Measurements from ENCODE around the gene USP2.

USP2 gene, protein sequence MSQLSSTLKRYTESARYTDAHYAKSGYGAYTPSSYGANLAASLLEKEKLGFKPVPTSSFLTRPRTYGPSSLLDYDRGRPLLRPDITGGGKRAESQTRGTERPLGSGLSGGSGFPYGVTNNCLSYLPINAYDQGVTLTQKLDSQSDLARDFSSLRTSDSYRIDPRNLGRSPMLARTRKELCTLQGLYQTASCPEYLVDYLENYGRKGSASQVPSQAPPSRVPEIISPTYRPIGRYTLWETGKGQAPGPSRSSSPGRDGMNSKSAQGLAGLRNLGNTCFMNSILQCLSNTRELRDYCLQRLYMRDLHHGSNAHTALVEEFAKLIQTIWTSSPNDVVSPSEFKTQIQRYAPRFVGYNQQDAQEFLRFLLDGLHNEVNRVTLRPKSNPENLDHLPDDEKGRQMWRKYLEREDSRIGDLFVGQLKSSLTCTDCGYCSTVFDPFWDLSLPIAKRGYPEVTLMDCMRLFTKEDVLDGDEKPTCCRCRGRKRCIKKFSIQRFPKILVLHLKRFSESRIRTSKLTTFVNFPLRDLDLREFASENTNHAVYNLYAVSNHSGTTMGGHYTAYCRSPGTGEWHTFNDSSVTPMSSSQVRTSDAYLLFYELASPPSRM

DNA sequence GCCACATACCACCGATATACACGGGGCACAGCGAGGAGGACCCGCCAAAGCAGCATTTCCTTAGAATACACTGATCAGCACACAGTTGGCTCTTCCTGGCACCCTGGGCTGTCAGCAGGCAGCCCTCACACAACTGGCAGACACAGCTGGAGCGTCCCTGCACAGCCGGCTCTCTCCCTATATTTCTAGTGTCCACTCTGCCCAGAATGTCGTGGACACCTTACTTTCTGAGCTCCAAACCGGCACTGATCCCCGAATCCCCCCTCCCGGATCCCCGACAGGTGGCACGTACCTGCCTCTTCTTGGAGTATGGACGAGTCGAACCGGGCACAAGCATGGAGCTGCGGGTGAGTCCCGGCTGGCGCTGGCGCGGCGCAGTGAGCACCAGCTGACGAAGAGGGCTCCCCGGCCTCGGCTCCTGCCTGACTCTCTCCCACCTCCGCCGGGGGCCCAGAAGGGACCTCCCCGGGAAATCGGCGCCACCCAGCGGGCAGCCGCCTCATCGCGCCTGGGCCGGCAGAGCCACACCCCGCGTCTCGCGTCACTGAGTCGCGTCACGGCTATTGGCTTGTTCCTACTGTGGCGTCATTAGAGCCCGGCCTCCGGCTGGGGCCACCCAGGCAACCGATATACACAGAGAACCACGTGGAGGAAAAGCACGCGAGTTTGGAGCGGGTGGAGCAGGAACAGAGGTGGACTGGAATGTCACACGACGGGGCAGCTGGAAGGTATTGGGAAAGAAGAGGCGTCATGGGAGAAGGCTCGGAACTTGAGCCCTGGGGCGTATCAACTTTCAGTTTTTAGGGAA lies at the start of gene USP2:
USP2 (minus strand) TSS at position 510 of the 808 bp plus-strand sequence. CDS start 8,210 bp downstream, outside the sequence.
- TF ChIP-seq, protein P1, sequence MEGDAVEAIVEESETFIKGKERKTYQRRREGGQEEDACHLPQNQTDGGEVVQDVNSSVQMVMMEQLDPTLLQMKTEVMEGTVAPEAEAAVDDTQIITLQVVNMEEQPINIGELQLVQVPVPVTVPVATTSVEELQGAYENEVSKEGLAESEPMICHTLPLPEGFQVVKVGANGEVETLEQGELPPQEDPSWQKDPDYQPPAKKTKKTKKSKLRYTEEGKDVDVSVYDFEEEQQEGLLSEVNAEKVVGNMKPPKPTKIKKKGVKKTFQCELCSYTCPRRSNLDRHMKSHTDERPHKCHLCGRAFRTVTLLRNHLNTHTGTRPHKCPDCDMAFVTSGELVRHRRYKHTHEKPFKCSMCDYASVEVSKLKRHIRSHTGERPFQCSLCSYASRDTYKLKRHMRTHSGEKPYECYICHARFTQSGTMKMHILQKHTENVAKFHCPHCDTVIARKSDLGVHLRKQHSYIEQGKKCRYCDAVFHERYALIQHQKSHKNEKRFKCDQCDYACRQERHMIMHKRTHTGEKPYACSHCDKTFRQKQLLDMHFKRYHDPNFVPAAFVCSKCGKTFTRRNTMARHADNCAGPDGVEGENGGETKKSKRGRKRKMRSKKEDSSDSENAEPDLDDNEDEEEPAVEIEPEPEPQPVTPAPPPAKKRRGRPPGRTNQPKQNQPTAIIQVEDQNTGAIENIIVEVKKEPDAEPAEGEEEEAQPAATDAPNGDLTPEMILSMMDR (IDR thresholded peaks at IDR 0.05; ENCODE audit: low read length, missing control alignments): peak; percentile 65
- H3K4me3 ChIP-seq (replicated peaks; ENCODE audit: low read depth, low read length): peak within 1 kb of the TSS; percentile 58
- DNase-seq (ENCODE audit: low read depth): peak; percentile 96

DNA sequence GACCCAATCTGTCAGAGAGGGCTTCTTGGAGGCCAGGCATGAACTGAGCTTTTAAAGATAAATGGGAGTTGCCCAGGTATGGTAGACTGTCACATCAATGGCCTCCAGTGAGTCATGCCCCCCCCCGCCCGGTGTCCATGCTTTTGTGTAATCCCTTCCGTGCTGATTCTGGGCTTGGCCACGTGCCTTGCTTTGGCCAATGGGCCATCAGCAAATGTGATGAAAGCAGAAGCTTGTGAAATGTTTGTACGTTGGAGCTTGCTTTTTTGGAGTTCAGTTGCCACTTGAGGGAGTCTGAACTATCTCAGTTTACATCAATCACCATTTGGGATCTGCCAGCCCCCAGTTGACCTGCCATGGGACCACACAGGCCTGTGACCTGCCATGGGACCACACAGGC lies 45.8 kb upstream of the USP2 start:
- TF ChIP-seq, protein P1 (IDR thresholded peaks at IDR 0.05; ENCODE audit: low read length, missing control alignments): no peak
- no peak overlapping the region for H3K4me3 ChIP-seq (replicated peaks; ENCODE audit: low read depth, low read length)
- peak; percentile 29 for DNase-seq (ENCODE audit: low read depth)

DNA sequence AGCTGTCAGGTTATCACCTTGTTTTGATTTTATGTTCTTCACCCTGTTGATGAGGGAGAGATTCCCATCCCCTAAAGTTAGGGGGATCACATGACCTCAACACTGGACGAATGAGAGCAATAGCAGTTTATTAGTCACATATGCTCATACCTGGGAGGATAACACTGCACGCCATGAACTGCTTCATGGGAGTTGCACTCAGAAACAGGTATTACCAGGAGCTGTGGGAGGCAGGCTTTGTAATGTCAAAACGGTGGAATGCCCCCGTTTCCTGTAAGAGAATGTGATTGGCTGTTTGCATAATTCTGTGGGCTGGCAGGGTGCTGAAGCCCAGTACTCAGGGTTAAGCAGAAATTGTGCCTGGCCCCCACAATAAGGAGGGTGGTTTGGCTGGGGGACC lies 44.7 kb upstream of the USP2 start:
- TF ChIP-seq, protein P1 (IDR thresholded peaks at IDR 0.05; ENCODE audit: low read length, missing control alignments): no peak
- H3K4me3 ChIP-seq (replicated peaks; ENCODE audit: low read depth, low read length): no peak overlapping the region
- DNase-seq (ENCODE audit: low read depth): no peak

DNA sequence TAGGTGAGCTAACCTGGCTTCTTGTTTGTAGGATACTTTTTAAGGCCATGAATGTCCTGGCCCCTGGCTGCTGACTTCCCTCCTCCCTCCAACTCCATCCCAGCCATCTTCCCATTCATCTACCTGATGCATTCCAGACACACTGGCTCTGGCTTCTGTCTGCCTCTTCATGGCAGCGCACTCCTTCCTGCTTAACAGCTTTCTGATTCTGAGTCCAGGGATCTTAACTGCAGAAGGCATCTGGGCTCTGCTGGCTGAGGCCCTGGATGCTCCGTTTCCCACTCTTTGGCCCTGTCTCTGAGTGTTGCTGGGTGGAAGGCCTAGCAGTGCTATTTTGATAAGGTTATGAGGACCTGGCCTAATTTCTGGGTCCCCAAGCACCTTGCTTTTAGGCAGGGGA lies 43.3 kb upstream of the USP2 start:
- TF ChIP-seq, protein P1 (IDR thresholded peaks at IDR 0.05; ENCODE audit: low read length, missing control alignments): no peak
- no peak for DNase-seq (ENCODE audit: low read depth)
- no peak overlapping the region for H3K4me3 ChIP-seq (replicated peaks; ENCODE audit: low read depth, low read length)

DNA sequence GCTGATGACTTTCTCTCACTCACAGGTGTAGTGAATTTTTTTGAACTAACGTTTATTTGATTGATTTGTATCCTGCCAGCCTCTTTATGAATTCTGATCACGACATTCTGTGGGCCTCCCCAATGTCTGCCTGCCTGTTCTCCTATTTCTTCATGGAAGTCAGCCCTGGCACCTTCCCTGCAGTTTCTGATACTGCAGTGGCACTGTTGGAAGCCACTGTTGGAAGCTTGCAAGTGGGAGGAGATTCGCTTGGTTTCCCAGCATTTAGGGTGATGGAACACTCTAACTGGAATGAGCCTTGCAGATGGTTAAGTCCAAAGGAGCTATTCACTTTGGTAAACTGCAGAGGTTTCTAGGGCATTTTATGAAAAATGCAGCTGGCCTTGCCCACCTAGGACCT lies 42.8 kb upstream of the USP2 start:
- no peak for DNase-seq (ENCODE audit: low read depth)
- H3K4me3 ChIP-seq (replicated peaks; ENCODE audit: low read depth, low read length): no peak overlapping the region
- TF ChIP-seq, protein P1 (IDR thresholded peaks at IDR 0.05; ENCODE audit: low read length, missing control alignments): no peak

DNA sequence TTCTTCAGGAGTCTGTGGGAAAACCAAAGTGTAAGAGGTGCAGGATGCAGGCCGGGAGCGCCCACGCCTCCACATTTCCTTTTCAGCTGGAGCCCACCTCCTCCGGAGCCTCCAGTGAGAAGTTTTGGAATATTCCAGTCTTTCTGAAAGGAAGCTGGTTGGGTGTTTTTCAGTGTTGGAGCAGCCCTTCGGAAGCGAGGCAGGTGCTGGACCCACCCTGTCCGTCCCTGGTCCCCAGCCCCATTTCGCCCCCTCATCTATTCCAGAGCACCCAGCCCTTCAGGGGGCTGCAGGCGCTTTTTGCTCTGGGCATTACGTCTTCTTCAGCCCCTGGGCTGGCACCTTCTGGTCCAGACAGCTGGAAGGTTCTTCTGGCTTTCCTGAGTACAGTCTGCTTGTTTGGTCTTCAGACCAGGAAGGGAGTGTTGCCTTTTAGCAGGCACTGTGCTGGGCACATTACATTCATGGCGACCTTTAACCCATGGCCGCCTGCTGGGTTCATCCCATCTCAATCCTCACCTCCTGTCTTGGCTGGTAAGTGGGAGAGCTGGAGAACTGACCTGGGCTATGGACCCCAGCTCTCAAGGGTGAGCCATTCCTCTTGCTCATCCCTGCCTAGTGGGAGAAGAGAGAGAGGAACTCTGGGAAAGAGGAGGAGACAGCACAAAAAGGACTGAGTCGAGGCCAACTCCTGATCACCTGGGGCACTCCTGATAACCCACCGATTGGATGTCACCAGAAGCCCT lies 42.2 kb upstream of the USP2 start:
- peak overlapping the region; percentile 5 for H3K4me3 ChIP-seq (replicated peaks; ENCODE audit: low read depth, low read length)
- TF ChIP-seq, protein P1 (IDR thresholded peaks at IDR 0.05; ENCODE audit: low read length, missing control alignments): no peak
- no peak for DNase-seq (ENCODE audit: low read depth)
